GM06990 (cell line): ENCODE results near the gene BLNK.

Experiments
- DNase-seq: peaks from one replicate; pipeline ENCODE4 v3.0.0-alpha.2; 2011; ENCODE audit not compliant: insufficient read length; ENCODE audit errors: extremely low read depth
- H3K27me3 ChIP-seq: replicated peaks from 2 replicates; pipeline ENCODE4 v1.6.0; 2011; ENCODE audit warnings: low read length; ENCODE audit not compliant: control insufficient read depth, insufficient read depth
- H3K36me3 ChIP-seq: 2 replicates; pipeline ENCODE4 v1.5.1; 2011; ENCODE audit warnings: low read length; ENCODE audit not compliant: control insufficient read depth, insufficient read depth
- H3K4me3 ChIP-seq: replicated peaks from 2 replicates; pipeline ENCODE4 v1.5.1; 2011; ENCODE audit warnings: low read depth, mild to moderate bottlenecking, control low read depth, low read length
- CTCF ChIP-seq: IDR thresholded peaks from 2 replicates; pipeline ENCODE4 v1.5.1; 2011; ENCODE audit warnings: low read length, control low read depth, mild to moderate bottlenecking, inconsistent platforms; ENCODE audit not compliant: insufficient read depth, poor library complexity, severe bottlenecking

The BLNK gene

DNA sequence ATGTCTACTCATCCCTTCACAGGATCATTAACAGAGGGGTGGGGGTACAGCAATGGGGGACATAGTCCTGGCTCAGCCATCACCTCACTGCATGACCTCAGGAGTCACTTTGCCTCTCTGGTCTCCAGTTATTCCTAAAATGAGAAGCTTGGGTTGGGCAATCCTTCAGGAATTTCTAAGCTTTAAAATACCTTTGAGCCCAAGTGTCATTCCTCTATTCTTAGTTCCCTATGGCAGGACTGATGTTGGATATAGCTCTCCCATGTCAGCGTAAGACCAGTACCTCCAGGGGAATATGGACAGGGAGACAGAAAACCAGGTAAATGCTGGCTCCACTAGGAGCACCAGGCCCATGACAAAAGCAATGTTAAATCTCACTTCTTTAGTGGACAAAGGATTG, 34.5 kb downstream of the BLNK start:
- H3K27me3 ChIP-seq = no peaks in the 10 kb centered on the region
- no peak overlapping the region for H3K4me3 ChIP-seq
- peaks cover 42% of the 10 kb centered on the region for H3K36me3 ChIP-seq
- no peak for TF ChIP-seq CTCF
- DNase-seq = no peak

DNA sequence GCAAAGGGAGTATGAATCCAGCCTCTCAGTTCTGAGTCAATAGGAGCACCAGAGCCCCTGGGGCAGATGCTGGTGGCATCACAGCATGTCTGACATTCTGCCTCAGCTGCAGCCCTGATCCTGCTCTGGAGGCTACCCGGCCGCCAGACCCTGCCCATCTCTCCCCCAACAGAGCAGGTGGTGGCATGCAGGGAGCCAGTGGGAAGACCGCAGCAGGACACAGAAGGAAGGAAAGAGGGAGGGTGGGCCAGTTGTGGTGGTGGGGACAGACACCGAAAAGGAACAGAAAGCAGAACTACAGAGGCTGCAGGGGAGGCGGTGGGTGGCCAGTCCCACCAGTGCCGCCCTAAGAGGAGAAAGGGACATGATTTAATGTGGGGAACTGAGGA, 35.3 kb downstream of the BLNK start:
- no peak for DNase-seq
- peaks cover 41% of the 10 kb centered on the region for H3K36me3 ChIP-seq
- H3K27me3 ChIP-seq = no peaks in the 10 kb centered on the region

GRCh38 chr10:96235326-96236089, 35.9 kb downstream of the BLNK start:
- peaks cover 41% of the 10 kb centered on the region for H3K36me3 ChIP-seq
- no peaks in the 10 kb centered on the region for H3K27me3 ChIP-seq
- no peak for TF ChIP-seq CTCF
- H3K4me3 ChIP-seq = no peak overlapping the region
- no peak for DNase-seq

More for the DNA sequence above, 35.3 kb downstream of the BLNK start:
- no peak overlapping the region for H3K4me3 ChIP-seq
- no peak for TF ChIP-seq CTCF

GRCh38 chr10:96233959-96234358, 37.4 kb downstream of the BLNK start:
- no peak for DNase-seq
- Histone ChIP-seq H3K4me3 (no peak overlapping the region), H3K36me3 (peaks cover 40% of the 10 kb centered on the region), H3K27me3 (no peaks in the 10 kb centered on the region)
- no peak for TF ChIP-seq CTCF

DNA sequence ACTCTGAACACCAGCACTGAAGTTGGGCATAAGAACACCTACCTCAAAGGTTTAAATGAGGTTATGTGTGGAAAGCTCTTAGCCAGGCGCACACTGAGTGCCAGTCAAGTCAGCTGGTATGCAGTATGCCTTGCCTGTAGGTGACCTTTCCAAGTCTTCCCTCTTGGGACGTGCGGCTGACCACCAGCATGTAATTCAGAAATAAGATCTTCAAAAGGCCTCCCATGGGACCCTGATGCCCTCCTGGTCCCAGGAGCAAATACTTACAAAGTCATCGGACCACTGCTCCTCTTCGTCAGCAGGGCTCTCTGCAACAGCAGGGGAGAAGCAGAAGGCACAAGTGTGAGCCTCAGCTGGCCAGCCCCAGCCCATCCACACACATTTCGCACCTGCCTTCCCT, 40.8 kb downstream of the BLNK start:
- peaks cover 40% of the 10 kb centered on the region for H3K36me3 ChIP-seq
- H3K4me3 ChIP-seq = no peak overlapping the region
- TF ChIP-seq CTCF = no peak
- no peak for DNase-seq
- H3K27me3 ChIP-seq = no peaks in the 10 kb centered on the region
